H7 (cell line): Measurements from ENCODE around the gene UBASH3A. TPM values are rescaled to one million over a fixed set of nuclear protein-coding genes. Genes with fewer than 3 reads are reported as not detected.

Experiments
- DNase-seq: peaks from one replicate; pipeline ENCODE4 v3.0.0; 2012
- H3K27me3 ChIP-seq: 2 replicates; pipeline ENCODE4 v1.6.0; 2011; ENCODE audit warnings: mild to moderate bottlenecking, low read length; ENCODE audit not compliant: control insufficient read depth, insufficient read depth
- H3K36me3 ChIP-seq: replicated peaks from 2 replicates; pipeline ENCODE4 v1.5.1; 2011; ENCODE audit warnings: low read length; ENCODE audit not compliant: control insufficient read depth, insufficient read depth
- H3K4me3 ChIP-seq: 2 replicates; pipeline ENCODE4 v1.5.1; 2011; ENCODE audit warnings: low read depth, mild to moderate bottlenecking, control low read depth, low read length, moderate library complexity; ENCODE audit not compliant: insufficient read depth
- total RNA-seq: library from RNA; depleted of rRNA; stranded (reverse); fragments of >200 nt; shearing (Covaris generic); gene quantifications from 2 replicates; pipeline ENCODE4 v1.2.3, GENCODE V29; 2014

Gene UBASH3A
- total RNA-seq, 1 experiment from 2014 or later: not detected

DNA sequence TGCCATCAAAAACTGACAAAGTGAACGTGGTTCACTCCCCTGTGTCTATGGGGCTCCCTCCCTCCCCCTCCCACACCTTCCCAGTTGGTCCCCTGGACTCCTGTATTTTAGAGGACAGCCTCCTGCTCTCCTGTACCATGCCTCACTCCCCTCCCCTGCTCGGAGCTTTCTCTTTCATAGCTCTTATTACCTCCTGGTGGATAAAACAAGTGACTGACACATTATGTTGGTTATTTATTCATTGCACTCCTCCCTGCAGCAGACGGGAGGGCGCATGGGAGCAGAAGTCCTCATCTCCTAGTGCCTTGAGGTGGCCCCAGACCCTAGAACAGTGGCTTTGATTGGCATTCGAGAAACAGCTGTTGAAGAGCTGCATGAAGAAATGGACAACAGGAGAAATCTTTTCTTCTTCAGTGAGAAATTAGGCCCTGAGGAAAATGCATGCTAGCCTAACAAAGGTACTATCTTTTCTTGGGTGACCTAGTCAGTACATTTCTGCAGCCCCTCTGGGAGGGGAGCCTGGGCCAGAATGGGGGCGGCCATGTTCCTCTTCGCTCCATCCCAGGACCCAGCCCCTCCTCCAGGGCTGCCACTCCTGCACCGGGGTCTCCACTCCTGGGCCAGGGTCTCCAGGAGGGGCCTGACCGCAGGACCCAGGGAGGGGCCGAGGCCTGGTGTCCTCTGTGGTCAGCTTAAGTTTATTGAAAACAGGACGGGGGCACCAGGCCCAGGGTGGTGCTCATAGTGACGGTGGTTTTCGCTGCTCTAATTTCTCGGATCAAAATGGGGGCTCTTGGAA, 36.1 kb upstream of the UBASH3A start:
- no peak for DNase-seq
- no peak overlapping the region for H3K4me3 ChIP-seq
- no peaks in the 10 kb centered on the region for H3K27me3 ChIP-seq
- H3K36me3 ChIP-seq: no peaks in the 10 kb centered on the region

DNA sequence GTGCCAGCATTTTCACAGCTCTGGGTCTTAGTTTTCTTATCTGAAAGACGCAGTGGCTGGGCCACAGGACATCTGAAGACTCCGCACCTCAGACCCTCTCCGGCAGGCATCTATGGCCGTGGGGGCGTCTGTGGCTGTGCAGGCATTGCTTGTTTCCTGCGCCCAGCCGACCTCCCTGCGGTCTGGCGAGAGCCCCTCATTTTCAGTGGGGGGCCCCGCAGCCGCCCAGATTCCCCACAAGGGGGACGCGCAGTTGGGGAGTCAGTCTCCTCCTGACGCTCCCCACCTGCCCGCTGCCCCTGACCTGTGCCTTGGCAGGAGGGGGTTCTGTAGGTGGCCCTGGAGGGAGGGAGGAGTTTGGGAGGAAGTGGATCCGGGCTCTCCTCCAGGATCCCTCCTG, 33.9 kb upstream of the UBASH3A start:
- Histone ChIP-seq H3K27me3 (no peaks in the 10 kb centered on the region; the same call in 1 of the 2 replicates), H3K36me3 (no peaks in the 10 kb centered on the region), H3K4me3 (no peak overlapping the region)
- DNase-seq: peak; percentile 89

DNA sequence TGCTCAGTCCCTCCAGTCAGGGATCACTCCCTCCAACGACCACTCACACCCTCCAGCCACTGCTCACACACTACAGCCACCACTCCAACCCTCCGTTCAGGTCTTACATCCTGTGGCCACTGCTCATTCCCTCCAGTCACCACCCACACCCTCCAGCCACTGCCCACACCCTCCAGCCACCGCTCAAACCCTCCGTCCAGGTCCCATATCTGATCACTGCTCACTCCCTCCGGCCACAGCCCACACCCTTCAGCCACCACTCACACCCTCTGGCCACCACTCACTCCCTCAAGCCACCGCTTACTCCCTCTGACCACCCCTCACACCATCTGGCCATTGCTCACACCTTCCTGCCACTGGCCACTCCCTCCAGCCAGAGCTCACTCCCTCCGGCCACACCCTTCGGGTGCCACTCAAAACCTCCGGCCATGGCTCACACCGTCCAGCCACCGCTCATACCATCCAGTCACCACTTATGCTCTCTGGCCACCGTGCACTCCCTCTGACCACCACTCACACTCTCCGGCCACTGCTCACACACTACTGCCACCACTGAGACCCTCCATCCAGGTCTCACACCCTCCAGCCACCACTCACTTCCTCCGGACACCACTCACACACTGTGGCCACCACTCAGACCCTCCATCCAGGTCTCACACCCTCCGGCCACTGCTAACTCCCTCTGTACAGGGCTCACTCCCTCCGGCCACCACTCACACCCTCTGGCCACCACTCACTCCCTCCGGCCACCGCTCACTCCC, 32.6 kb upstream of the UBASH3A start:
- peak; percentile 36 for DNase-seq
- no peaks in the 10 kb centered on the region; the same call in 1 of the 2 replicates for H3K27me3 ChIP-seq
- no peaks in the 10 kb centered on the region for H3K36me3 ChIP-seq
- H3K4me3 ChIP-seq: no peak overlapping the region

DNA sequence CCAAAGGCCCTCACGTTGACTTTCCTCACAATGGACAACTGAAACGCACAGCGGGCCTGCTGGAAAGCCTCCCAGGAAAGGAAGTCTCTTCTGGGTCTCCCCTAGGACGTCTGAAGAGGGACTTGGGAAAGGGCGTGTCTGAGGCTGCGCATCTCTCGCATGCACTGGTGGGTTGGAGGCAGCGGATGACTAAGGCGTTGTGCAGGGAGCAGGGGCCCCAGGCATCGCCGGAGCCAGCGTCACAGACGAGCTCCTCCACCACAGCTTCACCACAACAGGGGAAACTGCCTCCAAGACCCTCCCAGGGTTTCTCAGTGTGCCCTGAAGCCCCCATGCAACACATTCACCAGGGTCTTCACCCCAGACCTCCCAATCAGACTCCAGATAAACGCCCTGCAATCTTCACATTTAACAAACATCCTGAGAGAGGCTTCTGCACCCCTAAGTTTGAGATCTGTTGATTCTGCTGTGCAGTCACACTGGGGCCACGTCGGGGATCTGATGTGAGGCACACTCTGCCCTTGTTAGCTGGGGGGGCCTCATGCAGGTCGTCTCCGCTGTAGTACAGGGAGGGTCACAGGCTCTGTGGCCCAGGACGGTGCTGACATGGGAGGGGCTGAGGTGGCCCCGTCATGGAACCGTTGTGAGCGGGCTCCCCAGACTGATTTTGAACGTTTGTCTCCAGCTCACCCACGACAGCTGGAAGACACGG, 30.4 kb upstream of the UBASH3A start:
- DNase-seq: peak; percentile 26
- Histone ChIP-seq H3K27me3 (no peaks in the 10 kb centered on the region; the same call in 1 of the 2 replicates), H3K36me3 (no peaks in the 10 kb centered on the region), H3K4me3 (no peak overlapping the region)

GRCh38 chr21:42373908-42374455, 29.7 kb upstream of the UBASH3A start:
- no peak for DNase-seq
- Histone ChIP-seq H3K4me3 (no peak overlapping the region), H3K36me3 (no peaks in the 10 kb centered on the region)

GRCh38 chr21:42374457-42374856, 29.2 kb upstream of the UBASH3A start:
- H3K36me3 ChIP-seq: no peaks in the 10 kb centered on the region

More at GRCh38 chr21:42373908-42374455, 29.7 kb upstream of the UBASH3A start:
- no peaks in the 10 kb centered on the region; the same call in 1 of the 2 replicates for H3K27me3 ChIP-seq

DNA sequence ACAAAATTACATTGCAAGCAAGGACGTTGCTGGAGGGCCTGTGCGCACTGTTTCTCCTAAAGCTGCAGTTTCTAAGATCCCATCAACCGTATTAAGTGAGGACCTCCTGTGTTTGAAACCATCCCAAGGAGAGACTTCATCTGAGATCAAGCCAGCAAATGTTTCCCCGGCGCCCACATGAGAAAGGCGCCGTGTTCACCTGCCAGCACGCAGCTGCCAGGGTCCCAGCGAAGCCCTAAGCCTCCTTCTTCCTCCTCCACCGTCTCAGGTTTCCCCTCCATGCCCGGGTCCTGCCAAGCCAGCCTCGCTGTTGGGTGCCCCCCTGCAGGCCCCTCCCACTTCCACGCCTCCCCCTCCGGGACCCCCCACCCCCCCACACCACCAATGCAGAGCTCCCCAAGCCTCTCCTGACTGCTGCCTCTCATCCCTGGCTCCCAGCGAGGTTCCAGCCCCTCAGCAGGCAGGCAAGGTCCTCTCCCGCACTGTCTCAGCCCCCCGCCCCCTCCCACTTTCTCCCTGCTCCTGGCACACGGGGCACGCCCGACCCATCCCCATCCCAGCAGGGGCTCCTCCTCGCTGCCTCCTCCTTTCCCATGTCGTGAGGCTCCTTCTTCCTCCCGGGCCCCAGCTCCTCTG, 28.7 kb upstream of the UBASH3A start:
- no peaks in the 10 kb centered on the region for H3K36me3 ChIP-seq
- no peaks in the 10 kb centered on the region; the same call in 1 of the 2 replicates for H3K27me3 ChIP-seq
- no peak overlapping the region for H3K4me3 ChIP-seq
- DNase-seq: peak; percentile 88

More at GRCh38 chr21:42374457-42374856, 29.2 kb upstream of the UBASH3A start:
- Histone ChIP-seq H3K4me3 (no peak overlapping the region), H3K27me3 (no peaks in the 10 kb centered on the region; the same call in 1 of the 2 replicates)
- no peak for DNase-seq

DNA sequence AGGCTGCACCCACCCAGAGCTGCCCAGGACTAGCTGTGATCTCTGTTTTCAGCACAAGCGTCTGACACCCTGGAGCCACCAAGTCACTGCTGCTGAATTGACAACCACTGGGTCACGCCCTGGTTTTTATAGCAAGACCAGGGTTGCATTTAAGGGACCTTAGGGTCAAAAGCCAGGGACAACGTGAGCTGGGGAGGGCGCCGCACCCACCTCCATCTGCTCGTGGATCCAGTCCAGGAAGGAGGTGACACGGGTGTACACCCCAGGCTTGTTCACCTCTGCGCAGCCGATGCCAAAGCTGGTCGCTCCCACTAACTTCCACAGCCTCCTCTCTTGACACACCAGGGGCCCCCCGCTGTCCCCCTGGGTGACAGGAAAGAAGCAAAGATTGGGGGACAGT, 28.2 kb upstream of the UBASH3A start:
- no peak for DNase-seq
- H3K27me3 ChIP-seq: no peaks in the 10 kb centered on the region; the same call in 1 of the 2 replicates
- H3K36me3 ChIP-seq: no peaks in the 10 kb centered on the region
- H3K4me3 ChIP-seq: no peak overlapping the region

DNA sequence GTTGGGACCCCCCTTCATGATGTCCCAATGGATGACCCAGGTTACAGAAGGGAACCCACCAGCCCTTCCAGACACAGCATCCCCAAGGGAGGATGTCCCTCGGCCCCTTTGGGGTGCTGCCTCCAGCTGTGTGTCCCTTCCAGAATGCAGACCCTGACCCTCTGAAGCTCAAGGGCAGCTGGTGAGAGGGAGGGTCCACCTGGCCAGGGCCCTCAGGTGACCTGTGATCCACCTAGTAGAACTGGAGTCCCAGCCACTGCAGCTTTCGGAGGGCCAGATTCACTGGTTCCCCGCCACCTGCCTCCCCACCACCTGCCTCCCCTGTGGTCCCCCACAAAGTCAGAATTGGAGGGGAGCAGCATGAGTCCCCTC, 27.8 kb upstream of the UBASH3A start:
- no peak for DNase-seq
- Histone ChIP-seq H3K27me3 (no peaks in the 10 kb centered on the region; the same call in 1 of the 2 replicates), H3K36me3 (no peaks in the 10 kb centered on the region), H3K4me3 (no peak overlapping the region)

DNA sequence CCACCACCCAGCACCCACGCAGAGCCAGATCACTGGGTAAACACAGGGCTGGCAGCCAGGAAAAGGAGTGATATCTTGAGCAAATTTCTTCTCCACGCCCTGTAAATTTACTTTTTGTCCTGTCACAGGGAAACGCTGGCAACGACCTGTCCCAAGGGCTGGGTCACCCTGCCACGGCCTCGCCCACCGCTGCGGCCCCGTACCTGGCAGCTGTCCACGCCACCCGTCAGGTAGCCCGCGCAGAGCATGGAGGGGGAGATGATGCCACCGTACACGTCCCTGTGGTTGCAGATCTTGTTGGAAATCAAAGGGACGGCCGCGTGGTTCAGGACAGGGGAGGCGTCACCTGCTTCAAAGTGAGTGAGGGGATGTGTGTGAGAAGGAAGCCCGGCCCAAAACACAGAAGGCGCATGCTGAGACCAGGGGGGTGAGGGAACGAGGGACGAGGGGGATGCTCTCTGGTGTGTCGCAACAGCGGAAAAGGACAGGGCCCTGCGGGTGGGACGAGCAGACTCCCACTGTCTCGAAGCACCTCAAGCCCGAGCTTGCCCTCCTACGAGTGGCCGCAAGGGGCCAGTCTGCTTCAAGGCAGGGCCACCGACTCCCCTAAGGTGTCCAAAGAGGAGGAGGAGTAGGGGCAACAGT, 27.2 kb upstream of the UBASH3A start:
- DNase-seq: peak; percentile 74
- H3K27me3 ChIP-seq: no peaks in the 10 kb centered on the region; the same call in 1 of the 2 replicates
- H3K4me3 ChIP-seq: no peak overlapping the region
- no peaks in the 10 kb centered on the region for H3K36me3 ChIP-seq

DNA sequence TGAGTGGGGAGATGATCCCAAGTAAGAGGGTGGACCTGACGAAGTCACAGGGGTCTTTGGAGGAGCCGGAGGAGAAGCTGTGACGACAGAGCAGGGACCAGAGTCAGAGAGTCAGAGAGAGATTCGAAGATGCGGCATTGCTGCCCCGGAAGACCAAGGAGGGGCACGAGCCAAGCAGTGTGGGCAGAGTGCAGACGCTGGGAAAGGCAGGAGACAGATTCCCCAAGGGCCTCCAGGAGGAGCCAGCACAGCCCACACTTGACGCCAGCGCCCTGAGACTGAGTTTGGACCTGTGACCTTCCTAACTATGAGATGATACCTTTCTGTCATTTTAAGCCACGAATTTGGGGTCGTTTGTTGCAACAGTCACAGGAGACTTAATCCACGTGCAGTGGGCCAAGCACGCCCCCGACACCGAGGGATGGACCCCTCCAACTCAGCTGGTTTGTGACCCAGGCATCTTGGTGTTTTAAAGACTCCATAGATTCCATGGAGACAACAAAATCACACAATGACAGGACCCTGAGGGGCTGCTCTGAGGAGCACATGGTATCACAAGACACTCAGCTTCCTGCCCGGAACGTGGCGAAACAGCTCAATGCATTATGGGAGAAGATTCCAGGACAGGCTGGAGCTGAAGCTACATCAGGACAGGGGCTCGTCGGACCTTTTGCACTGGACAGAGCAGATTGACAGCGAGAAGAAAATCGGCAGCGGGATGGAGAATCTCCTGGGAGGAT, 26.3 kb upstream of the UBASH3A start:
- DNase-seq: peak; percentile 56
- no peak overlapping the region for H3K4me3 ChIP-seq
- no peaks in the 10 kb centered on the region; the same call in 1 of the 2 replicates for H3K27me3 ChIP-seq
- H3K36me3 ChIP-seq: no peaks in the 10 kb centered on the region

GRCh38 chr21:42377951-42378340, 25.8 kb upstream of the UBASH3A start:
- Histone ChIP-seq H3K4me3 (no peak overlapping the region), H3K36me3 (no peaks in the 10 kb centered on the region), H3K27me3 (no peaks in the 10 kb centered on the region; the same call in 1 of the 2 replicates)
- DNase-seq: no peak

- no peaks in the 10 kb centered on the region; the same call in 1 of the 2 replicates for H3K27me3 ChIP-seq
- no peak overlapping the region for H3K4me3 ChIP-seq
- no peak for DNase-seq
- H3K36me3 ChIP-seq: no peaks in the 10 kb centered on the region
Measured at GRCh38 chr21:42378418-42378817, 25.3 kb upstream of the UBASH3A start.
